C1 segment of cervical spinal cord (tissue), 14 donors: ENCODE data around the gene KLHL18.
"Not testable (repeated sequence)": the region's sequence is repeated elsewhere in the genome, so short reads cannot be mapped to it uniquely, and the experiment has no call there.

ENCODE experiments used
- DNase-seq, 14 donors: peaks; one replicate each; lab custom pipeline; 2025; lab: John Stamatoyannopoulos, UW

The KLHL18 gene

GRCh38 chr3:47274652-47275051, 8.1 kb upstream of the KLHL18 start:
- DNase-seq = no peak

GRCh38 chr3:47276558-47276957, 6.2 kb upstream of the KLHL18 start:
- no peak for DNase-seq

- no peak for DNase-seq
These were observed 2.2 kb upstream of the KLHL18 start for GRCh38 chr3:47280519-47280918.

- DNase-seq = peak in 4 of 14 donors; percentile 25 to 63 (median 48)
These were observed 421 bp downstream of the KLHL18 start for GRCh38 chr3:47283193-47283537.

- DNase-seq = peak in 4 of 14 donors; percentile 6 to 26 (median 16)
These were observed 1.0 kb downstream of the KLHL18 start for GRCh38 chr3:47283591-47284364.

- no peak for DNase-seq
These were observed 6.5 kb downstream of the KLHL18 start for GRCh38 chr3:47288966-47289910.

GRCh38 chr3:47291158-47291753, 8.5 kb downstream of the KLHL18 start:
- no peak for DNase-seq

- DNase-seq = not testable (repeated sequence)
These were observed 9.1 kb downstream of the KLHL18 start for GRCh38 chr3:47291754-47292420.

GRCh38 chr3:47293822-47294221, 11.1 kb downstream of the KLHL18 start:
- DNase-seq = no peak

- DNase-seq = no peak
These were observed 11.6 kb downstream of the KLHL18 start for GRCh38 chr3:47294392-47294791.

GRCh38 chr3:47295322-47295721, 12.6 kb downstream of the KLHL18 start:
- DNase-seq = no peak

GRCh38 chr3:47295976-47296375, 13.2 kb downstream of the KLHL18 start:
- no peak for DNase-seq

GRCh38 chr3:47296562-47297302, 14.0 kb downstream of the KLHL18 start:
- DNase-seq = no peak

GRCh38 chr3:47298439-47298838, 15.7 kb downstream of the KLHL18 start:
- DNase-seq = no peak

- DNase-seq = no peak
These were observed 16.9 kb downstream of the KLHL18 start for GRCh38 chr3:47299381-47300318.

GRCh38 chr3:47301456-47301855, 18.7 kb downstream of the KLHL18 start:
- no peak for DNase-seq

GRCh38 chr3:47306022-47306421, 23.3 kb downstream of the KLHL18 start:
- no peak for DNase-seq

GRCh38 chr3:47309231-47309630, 26.5 kb downstream of the KLHL18 start:
- DNase-seq = not testable (repeated sequence)

GRCh38 chr3:47310391-47310790, 27.6 kb downstream of the KLHL18 start:
- no peak for DNase-seq
